Stimulated activated CD8-positive, alpha-beta memory T cell treated with anti-CD3 and anti-CD28 coated beads, Interleukin-7, amount 100 ng/mL, for 48 hours (primary cell): ENCODE results near the gene LRG1.

Source experiments
- DNase-seq, 2 donors: peaks; one replicate each; pipeline ENCODE4 v3.0.0-alpha.2; 2020; ENCODE audit warnings: low read depth in 1 of 2; ENCODE audit errors: extremely low read depth in 1 of 2

Gene LRG1

GRCh38 chr19:4539693-4540581, at the start of gene LRG1:
Gene LRG1, minus strand, starts transcription at chr19:4540036. Its CDS starts 23 bp downstream, at chr19:4540013.
- DNase-seq = no peak

- DNase-seq = no peak
Measured at GRCh38 chr19:4588291-4588761, 48.5 kb upstream of the LRG1 start.

- DNase-seq = no peak
Measured at GRCh38 chr19:4587527-4587926, 47.7 kb upstream of the LRG1 start.

- no peak for DNase-seq
Measured at GRCh38 chr19:4586691-4587090, 46.9 kb upstream of the LRG1 start.

- DNase-seq = no peak
Measured at GRCh38 chr19:4586245-4586644, 46.4 kb upstream of the LRG1 start.

- no peak for DNase-seq
Measured at GRCh38 chr19:4585556-4585955, 45.7 kb upstream of the LRG1 start.

GRCh38 chr19:4584670-4585460, 45.0 kb upstream of the LRG1 start:
- DNase-seq = no peak

- DNase-seq = no peak
Measured at GRCh38 chr19:4583961-4584669, 44.3 kb upstream of the LRG1 start.

- DNase-seq = no peak
Measured at GRCh38 chr19:4582980-4583842, 43.4 kb upstream of the LRG1 start.

- no peak for DNase-seq
Measured at GRCh38 chr19:4581666-4582553, 42.1 kb upstream of the LRG1 start.

- no peak for DNase-seq
Measured at GRCh38 chr19:4580961-4581665, 41.3 kb upstream of the LRG1 start.

- DNase-seq = no peak
Measured at GRCh38 chr19:4580021-4580901, 40.4 kb upstream of the LRG1 start.

- DNase-seq = no peak
Measured at GRCh38 chr19:4579389-4579788, 39.6 kb upstream of the LRG1 start.

- no peak for DNase-seq
Measured at GRCh38 chr19:4578552-4579248, 38.9 kb upstream of the LRG1 start.

GRCh38 chr19:4577020-4577782, 37.4 kb upstream of the LRG1 start:
- no peak for DNase-seq
